HepG2 (cell line): ENCODE data around the gene GPC2. TPM values are rescaled to one million over a fixed set of nuclear protein-coding genes. Genes with fewer than 3 reads are reported as not detected.

Experiments used
- ARID4A ChIP-seq: sonication (generic); formaldehyde crosslinking; IDR thresholded peaks from 2 replicates; pipeline ENCODE4 v1.5.0; 2020; ENCODE audit warnings: mild to moderate bottlenecking, missing genetic modification reagents, borderline replicate concordance
- DMAP1 ChIP-seq: IDR thresholded peaks from 2 replicates; pipeline ENCODE4 v1.6.1; 2016
- HCFC1 ChIP-seq: fragments of 150-350 bp; IDR thresholded peaks from 2 replicates; pipeline ENCODE4 v1.6.1; 2014; ENCODE audit warnings: low read depth, low read length
- KDM1A ChIP-seq: IDR thresholded peaks from 2 replicates; pipeline ENCODE4 v1.6.1; 2016; ENCODE audit warnings: missing compliant biosample characterization
- MED1 ChIP-seq: sonication (generic); formaldehyde crosslinking; IDR thresholded peaks from 2 replicates; pipeline ENCODE4 v1.4.0; 2020; ENCODE audit warnings: missing genetic modification reagents
- MYC ChIP-seq: sonication (generic); formaldehyde crosslinking; IDR thresholded peaks from 2 replicates; pipeline ENCODE4 v1.9.0; 2021; ENCODE audit warnings: missing genetic modification reagents, borderline replicate concordance
- POLR2AphosphoS5 ChIP-seq: IDR thresholded peaks from 2 replicates; pipeline ENCODE4 v1.6.1; 2012; ENCODE audit warnings: low read depth, low read length
- REXO4 ChIP-seq: sonication (generic); formaldehyde crosslinking; IDR thresholded peaks from 2 replicates; pipeline ENCODE4 v1.8.0; 2022; ENCODE audit warnings: missing genetic modification reagents, mild to moderate bottlenecking, borderline replicate concordance
- RFXANK ChIP-seq: IDR thresholded peaks from 2 replicates; pipeline ENCODE4 v1.6.1; 2016
- SAP130 ChIP-seq: IDR thresholded peaks from 2 replicates; pipeline ENCODE4 v1.6.1; 2016; ENCODE audit warnings: low read depth
- U2AF1 ChIP-seq: fragments of 200-400 bp; formaldehyde crosslinking; optimal IDR thresholded peaks from 2 replicates; pipeline ENCODE3; 2017; ENCODE audit warnings: mild to moderate bottlenecking, low read depth, low read length
- ZBTB20 ChIP-seq: sonication (generic); formaldehyde crosslinking; IDR thresholded peaks from 2 replicates; pipeline ENCODE4 v1.8.1; 2023; ENCODE audit warnings: missing genetic modification reagents, low read depth, mild to moderate bottlenecking, borderline replicate concordance
- ZNF121 ChIP-seq: sonication (generic); formaldehyde crosslinking; IDR thresholded peaks from 2 replicates; pipeline ENCODE4 v1.5.0; 2020; ENCODE audit warnings: mild to moderate bottlenecking, missing genetic modification reagents
- ZNF337 ChIP-seq: sonication (generic); formaldehyde crosslinking; IDR thresholded peaks from 2 replicates; pipeline ENCODE4 v1.5.1; 2020; ENCODE audit warnings: missing genetic modification reagents, low read depth, mild to moderate bottlenecking, borderline replicate concordance
- ZNF574 ChIP-seq: sonication (generic); formaldehyde crosslinking; IDR thresholded peaks from 2 replicates; pipeline ENCODE4 v1.4.0; 2020; ENCODE audit warnings: missing genetic modification reagents
- ZNF770 ChIP-seq: sonication (generic); formaldehyde crosslinking; IDR thresholded peaks from 2 replicates; pipeline ENCODE4 v1.5.0; 2020; ENCODE audit warnings: mild to moderate bottlenecking, missing genetic modification reagents
- ZSCAN31 ChIP-seq: sonication (generic); formaldehyde crosslinking; IDR thresholded peaks from 2 replicates; pipeline ENCODE4 v1.5.0; 2020; ENCODE audit warnings: low read depth, mild to moderate bottlenecking, missing genetic modification reagents
- ZXDC ChIP-seq: sonication (generic); formaldehyde crosslinking; IDR thresholded peaks from 2 replicates; pipeline ENCODE4 v1.5.0; 2020; ENCODE audit warnings: mild to moderate bottlenecking, missing genetic modification reagents
- polyA plus RNA-seq, 8 experiments: library from polyadenylated mRNA; depleted of rRNA in 3 of 8; stranded (reverse) in 7 of 8; unstranded in 1 of 8; fragments of >200 nt; fragmentation: Illumina TruSeq in 4 of 8; extraction: Trizol in 4 of 8; gene quantifications; 2 replicates each; pipeline versions ENCODE4 v1.2.1 to v1.2.3, GENCODE V29; 2011 to 2016; ENCODE audit warnings: low read depth in 4 of 8, missing spikeins in 1 of 8, mixed read lengths in 1 of 8; ENCODE audit not compliant: insufficient read depth in 1 of 8
- total RNA-seq, 5 experiments: library from RNA; depleted of rRNA; stranded (reverse); fragments of >200 nt; fragmentation: Illumina TruSeq; extraction: Trizol; gene quantifications; 2 replicates each; pipeline ENCODE4 v1.2.3, GENCODE V29; 2016; ENCODE audit warnings: low read depth in 1 of 5

Gene GPC2
- total and polyA plus RNA-seq, 2 of the 13 experiments (the other 11 are each of a cell fraction or from before 2014, with no cell fraction given) = 0.64 to 0.78 TPM

- TF ChIP-seq ZNF574 (CRISPR knock-in tag) (peak; percentile 48), RFXANK (CRISPR knock-in tag) (no peak), ZNF337 (CRISPR knock-in tag) (no peak), DMAP1 (CRISPR knock-in tag) (0 out of 2 replicates have a peak, but pooled peaks have one; percentile 44), MED1 (CRISPR knock-in tag) (no peak), ARID4A (CRISPR knock-in tag) (peak; percentile 48; the same call in 1 of the 2 replicates), ZNF770 (CRISPR knock-in tag) (peak; percentile 100), POLR2AphosphoS5 (no peak), ZSCAN31 (CRISPR knock-in tag) (no peak), ZNF121 (CRISPR knock-in tag) (peak; percentile 85), KDM1A (CRISPR knock-in tag) (peak; percentile 84; the same call in 1 of the 2 replicates), ZXDC (CRISPR knock-in tag) (no peak), MYC (CRISPR knock-in tag) (peak; percentile 37; the same call in 1 of the 2 replicates), REXO4 (no peak), HCFC1 (no peak), U2AF1 (peak; percentile 79), ZBTB20 (CRISPR knock-in tag) (no peak), SAP130 (CRISPR knock-in tag) (peak; percentile 40)
Measured at GRCh38 chr7:100130608-100131453, 46.4 kb downstream of the GPC2 start (continued).
